SK-N-SH (cell line): Measurements from ENCODE around the gene SLC9C1. TPM values are rescaled to one million over a fixed set of nuclear protein-coding genes. Genes with fewer than 3 reads are reported as not detected.

ENCODE experiments used
- CTCF ChIA-PET: fragments of 300-600, 350-600 bp; formaldehyde crosslinking; extraction: SDS; loops from one replicate; lab custom pipeline; 2021; lab: Yijun Ruan, JAX
- POLR2A ChIA-PET: fragments of 350-600 bp; sonication (Branson Sonifier 250); formaldehyde crosslinking; extraction: SDS; loops from one replicate; lab custom pipeline; 2020; ENCODE audit warnings: antibody characterized with exemption, inconsistent platforms; lab: Yijun Ruan, JAX
- DNase-seq: peaks from one replicate; pipeline ENCODE4 v3.0.0; 2012
- H2AFZ ChIP-seq: fragments of 200-600 bp; sonication (generic); 2 replicates; pipeline ENCODE4 v1.8.1; 2016; ENCODE audit warnings: antibody characterized with exemption, mild to moderate bottlenecking, low read depth
- H3F3A ChIP-seq: fragments of 200-600 bp; sonication (generic); replicated peaks from 2 replicates; pipeline ENCODE3; 2016; ENCODE audit warnings: antibody characterized with exemption, mild to moderate bottlenecking; ENCODE audit not compliant: insufficient read depth
- H3K27ac ChIP-seq, 2 experiments: fragments of 200-500 bp in 1 of 2; fragments of 200-600 bp in 1 of 2; sonication (Bioruptor generic) in 1 of 2; sonication (generic), shearing (Covaris generic) in 1 of 2; 2 replicates each; pipeline versions ENCODE4 v1.5.1 to v1.6.1; 2014 to 2016; ENCODE audit warnings: low read depth in 2 of 2, inconsistent platforms in 1 of 2, low read length in 1 of 2, mild to moderate bottlenecking in 1 of 2, mixed read lengths in 1 of 2
- H3K27me3 ChIP-seq: fragments of 200-600 bp; sonication (generic), shearing (Covaris generic); 2 replicates; pipeline ENCODE4 v1.6.1; 2016; ENCODE audit warnings: mixed run types; ENCODE audit not compliant: insufficient read depth
- H3K36me3 ChIP-seq, 2 experiments: fragments of 200-500 bp in 1 of 2; fragments of 200-600 bp in 1 of 2; sonication (Bioruptor generic) in 1 of 2; sonication (generic) in 1 of 2; replicated peaks in 1 of 2; 2 replicates each; pipeline versions ENCODE3 to v1.5.1; 2014 to 2016; ENCODE audit warnings: low read length in 1 of 2, mild to moderate bottlenecking in 1 of 2; ENCODE audit not compliant: insufficient read depth in 2 of 2, control insufficient read depth in 1 of 2
- H3K4me1 ChIP-seq, 2 experiments: fragments of 200-500 bp in 1 of 2; fragments of 200-600 bp in 1 of 2; sonication (Bioruptor generic) in 1 of 2; sonication (generic), shearing (Covaris generic) in 1 of 2; 2 replicates each; pipeline versions ENCODE4 v1.5.1 to v1.6.1; 2014 to 2016; ENCODE audit warnings: low read depth in 1 of 2, low read length in 1 of 2, mixed run types in 1 of 2; ENCODE audit not compliant: insufficient read depth in 2 of 2, control insufficient read depth in 1 of 2
- H3K4me2 ChIP-seq: fragments of 200-600 bp; sonication (generic), shearing (Covaris generic); 2 replicates; pipeline ENCODE4 v1.6.1; 2017; ENCODE audit warnings: mixed run types
- H3K4me3 ChIP-seq, 2 experiments: fragments of 200-500 bp in 1 of 2; fragments of 200-600 bp in 1 of 2; sonication (Bioruptor generic) in 1 of 2; sonication (generic), shearing (Covaris generic) in 1 of 2; 2 replicates each; pipeline versions ENCODE4 v1.5.1 to v1.8.1; 2014 to 2016; ENCODE audit warnings: low read depth in 2 of 2, inconsistent platforms in 1 of 2, low read length in 1 of 2, mild to moderate bottlenecking in 1 of 2, mixed read lengths in 1 of 2, moderate library complexity in 1 of 2
- H3K79me2 ChIP-seq: fragments of 200-600 bp; sonication (generic); 2 replicates; pipeline ENCODE4 v1.8.1; 2017; ENCODE audit warnings: mild to moderate bottlenecking; ENCODE audit not compliant: insufficient read depth
- H3K9ac ChIP-seq: fragments of 200-600 bp; sonication (generic); 2 replicates; pipeline ENCODE4 v1.6.1; 2017; ENCODE audit warnings: mixed run types
- H3K9me2 ChIP-seq: fragments of 200-600 bp; sonication (generic); 2 replicates; pipeline ENCODE4 v1.6.1; 2017; ENCODE audit warnings: mixed run types
- H3K9me3 ChIP-seq: fragments of 200-600 bp; sonication (generic); 2 replicates; pipeline ENCODE4 v1.6.1; 2017; ENCODE audit warnings: mixed run types, mild to moderate bottlenecking, moderate library complexity
- H4K20me1 ChIP-seq: fragments of 200-600 bp; sonication (generic); 2 replicates; pipeline ENCODE4 v1.6.1; 2017; ENCODE audit warnings: mild to moderate bottlenecking, mixed run types; ENCODE audit not compliant: insufficient read depth
- CHD2 ChIP-seq: fragments of 150-350 bp; IDR thresholded peaks from 2 replicates; pipeline ENCODE4 v1.6.1; 2018; ENCODE audit warnings: low read length; ENCODE audit not compliant: partially characterized antibody
- GABPA ChIP-seq: IDR thresholded peaks from 2 replicates; pipeline ENCODE4 v1.4.0; 2012; ENCODE audit warnings: low read depth, mild to moderate bottlenecking
- GATA2 ChIP-seq: sonication (generic); formaldehyde crosslinking; IDR thresholded peaks from 2 replicates; pipeline ENCODE4 v1.5.0; 2020; ENCODE audit warnings: mild to moderate bottlenecking, missing genetic modification reagents
- JUND ChIP-seq: IDR thresholded peaks from 2 replicates; pipeline ENCODE4 v1.4.0; 2012
- MXI1 ChIP-seq: IDR thresholded peaks from 2 replicates; pipeline ENCODE4 v1.6.1; 2012; ENCODE audit warnings: mild to moderate bottlenecking, low read depth, low read length, improper control_type of control experiment
- NRF1 ChIP-seq: IDR thresholded peaks from 2 replicates; pipeline ENCODE4 v1.6.1; 2012; ENCODE audit warnings: low read depth, mild to moderate bottlenecking, low read length
- RAD21 ChIP-seq: IDR thresholded peaks from 2 replicates; pipeline ENCODE4 v1.6.1; 2012; ENCODE audit warnings: mild to moderate bottlenecking, low read length
- YY1 ChIP-seq: IDR thresholded peaks from 2 replicates; pipeline ENCODE4 v1.4.0; 2012; ENCODE audit warnings: low read depth, mild to moderate bottlenecking
- WGBS: methylation state at CpG from one replicate; pipeline ENCODE4 v1.1.6; 2017; ENCODE audit warnings: low lambda C conversion rate; 5-methylcytosine and 5-hydroxymethylcytosine counted together
- polyA plus RNA-seq, 3 experiments: library from polyadenylated mRNA; depleted of rRNA; stranded (reverse); fragments of >200 nt; gene quantifications; 2 replicates each; pipeline ENCODE4 v1.2.3, GENCODE V29; 2012
- TF ChIP-seq, protein P1 (sequence below): fragments of 150-350 bp; IDR thresholded peaks from 2 replicates; pipeline ENCODE4 v1.6.1; 2016; ENCODE audit warnings: mild to moderate bottlenecking, low read depth, low read length
- TF ChIP-seq, protein P2 (sequence below): IDR thresholded peaks from 2 replicates; pipeline ENCODE4 v1.4.0; 2012; ENCODE audit warnings: low read depth
- TF ChIP-seq, protein P3 (sequence below): IDR thresholded peaks from 2 replicates; pipeline ENCODE4; 2012
- TF ChIP-seq, protein P4 (sequence below): fragments of 150-350 bp; IDR thresholded peaks from 2 replicates; pipeline ENCODE4 v1.6.1; 2017; ENCODE audit warnings: antibody characterized with exemption, low read length, low read depth, borderline replicate concordance

Gene SLC9C1
- polyA plus RNA-seq, 1 of the 3 experiments (the other 2 are of a cell fraction) = not detected

DNA sequence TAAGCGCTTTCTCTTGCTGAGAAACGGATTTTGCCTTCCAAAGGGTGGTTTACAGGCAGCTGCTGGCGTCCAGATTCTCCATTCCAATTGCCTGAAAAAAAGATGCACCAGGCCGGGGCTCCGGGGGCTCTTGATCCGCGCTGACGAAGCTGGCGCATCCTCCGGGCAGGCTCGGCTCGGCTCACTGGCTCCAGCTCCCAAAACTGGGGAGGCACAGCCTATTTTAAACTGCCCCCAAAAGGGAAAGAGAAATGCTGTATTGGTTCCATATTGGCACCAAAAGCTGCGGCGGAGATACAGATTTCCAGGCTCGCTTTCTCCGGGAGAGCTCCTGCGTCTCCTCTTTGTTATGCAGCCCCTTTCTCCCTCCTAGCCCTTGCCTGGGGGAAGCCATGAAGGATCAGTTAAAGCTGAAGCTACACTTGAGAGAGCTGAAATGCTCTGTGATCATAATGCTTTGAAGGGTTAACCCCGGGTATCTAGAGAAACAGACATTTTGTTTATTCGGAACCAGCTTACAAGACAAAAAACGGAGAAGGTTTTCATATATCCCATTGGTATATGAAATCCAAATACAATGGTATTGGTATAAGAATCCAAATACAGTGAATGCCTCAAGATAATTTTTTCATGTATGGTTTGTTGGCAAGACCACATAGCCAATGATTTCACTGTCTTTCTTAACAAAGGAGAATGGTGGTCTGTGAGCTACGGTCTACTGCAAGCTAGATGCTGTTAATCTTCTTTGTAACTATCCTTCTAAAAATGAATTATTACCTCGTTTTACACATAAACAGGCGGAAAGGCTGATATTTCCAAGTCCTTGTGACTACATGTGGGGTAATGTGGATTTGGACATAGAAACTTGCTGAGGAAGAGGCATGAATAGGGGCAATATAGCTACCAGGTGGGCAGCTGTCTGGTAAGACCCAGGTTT, 39.6 kb upstream of the SLC9C1 start:
- peak overlapping the region; percentile 87 for H2AFZ ChIP-seq
- no peaks in the 10 kb centered on the region for H4K20me1 ChIP-seq
- no peaks in the 10 kb centered on the region for H3K36me3 ChIP-seq
- H3F3A ChIP-seq = no peaks in the 10 kb centered on the region
- no peaks in the 10 kb centered on the region for H3K9me3 ChIP-seq
- H3K9me2 ChIP-seq = no peaks in the 10 kb centered on the region
- H3K9ac ChIP-seq = peak overlapping the region; percentile 35; the same call in 1 of the 2 replicates
- 20% methylated on average over 12 of the region's 23 CpGs for WGBS
- H3K4me2 ChIP-seq = peak overlapping the region; percentile 91
- peaks cover 0 to 2% of the 10 kb centered on the region in 2 experiments; a peak in 2 of 4 replicates for H3K4me1 ChIP-seq
- peak; percentile 55 for DNase-seq
- CTCF ChIA-PET = interaction anchor here (0.6 to 3.5 kb wide), 18 partner anchors 11 to 264 kb away, joined by 3 to 32 read pairs (median 4); partner anchors contain the start of genes ATG3, SLC35A5 and SLC9C1
- POLR2A ChIA-PET = interaction anchor here (0.6 to 2.5 kb wide), 16 partner anchors 11 to 657 kb away, joined by 3 to 20 read pairs (median 4); partner anchors contain the start of genes ATG3, GTPBP8, SLC35A5 and SLC9C1
- no peaks in the 10 kb centered on the region for H3K79me2 ChIP-seq
- peak overlapping the region; percentile 27 to 92; a peak in 3 of 4 replicates for H3K27ac ChIP-seq
- peak overlapping the region; percentile 57 to 74 for H3K4me3 ChIP-seq
- H3K27me3 ChIP-seq = no peaks in the 10 kb centered on the region; the same call in 1 of the 2 replicates
- TF ChIP-seq, protein P1, sequence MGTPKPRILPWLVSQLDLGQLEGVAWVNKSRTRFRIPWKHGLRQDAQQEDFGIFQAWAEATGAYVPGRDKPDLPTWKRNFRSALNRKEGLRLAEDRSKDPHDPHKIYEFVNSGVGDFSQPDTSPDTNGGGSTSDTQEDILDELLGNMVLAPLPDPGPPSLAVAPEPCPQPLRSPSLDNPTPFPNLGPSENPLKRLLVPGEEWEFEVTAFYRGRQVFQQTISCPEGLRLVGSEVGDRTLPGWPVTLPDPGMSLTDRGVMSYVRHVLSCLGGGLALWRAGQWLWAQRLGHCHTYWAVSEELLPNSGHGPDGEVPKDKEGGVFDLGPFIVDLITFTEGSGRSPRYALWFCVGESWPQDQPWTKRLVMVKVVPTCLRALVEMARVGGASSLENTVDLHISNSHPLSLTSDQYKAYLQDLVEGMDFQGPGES = no peak
- no peak for TF ChIP-seq GABPA
- TF ChIP-seq RAD21 = no peak
- no peak for TF ChIP-seq GATA2 (CRISPR knock-in tag)
- TF ChIP-seq CHD2 = no peak
- TF ChIP-seq, protein P2, sequence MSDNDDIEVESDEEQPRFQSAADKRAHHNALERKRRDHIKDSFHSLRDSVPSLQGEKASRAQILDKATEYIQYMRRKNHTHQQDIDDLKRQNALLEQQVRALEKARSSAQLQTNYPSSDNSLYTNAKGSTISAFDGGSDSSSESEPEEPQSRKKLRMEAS = no peak
- no peak for TF ChIP-seq MXI1
- TF ChIP-seq, protein P3, sequence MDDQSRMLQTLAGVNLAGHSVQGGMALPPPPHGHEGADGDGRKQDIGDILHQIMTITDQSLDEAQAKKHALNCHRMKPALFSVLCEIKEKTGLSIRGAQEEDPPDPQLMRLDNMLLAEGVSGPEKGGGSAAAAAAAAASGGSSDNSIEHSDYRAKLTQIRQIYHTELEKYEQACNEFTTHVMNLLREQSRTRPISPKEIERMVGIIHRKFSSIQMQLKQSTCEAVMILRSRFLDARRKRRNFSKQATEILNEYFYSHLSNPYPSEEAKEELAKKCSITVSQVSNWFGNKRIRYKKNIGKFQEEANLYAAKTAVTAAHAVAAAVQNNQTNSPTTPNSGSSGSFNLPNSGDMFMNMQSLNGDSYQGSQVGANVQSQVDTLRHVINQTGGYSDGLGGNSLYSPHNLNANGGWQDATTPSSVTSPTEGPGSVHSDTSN = no peak
- TF ChIP-seq, protein P4, sequence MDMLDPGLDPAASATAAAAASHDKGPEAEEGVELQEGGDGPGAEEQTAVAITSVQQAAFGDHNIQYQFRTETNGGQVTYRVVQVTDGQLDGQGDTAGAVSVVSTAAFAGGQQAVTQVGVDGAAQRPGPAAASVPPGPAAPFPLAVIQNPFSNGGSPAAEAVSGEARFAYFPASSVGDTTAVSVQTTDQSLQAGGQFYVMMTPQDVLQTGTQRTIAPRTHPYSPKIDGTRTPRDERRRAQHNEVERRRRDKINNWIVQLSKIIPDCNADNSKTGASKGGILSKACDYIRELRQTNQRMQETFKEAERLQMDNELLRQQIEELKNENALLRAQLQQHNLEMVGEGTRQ = no peak
- TF ChIP-seq JUND = no peak
- TF ChIP-seq YY1 = no peak
- no peak for TF ChIP-seq NRF1
